Suprapubic skin (tissue), 3 donors: ENCODE data around the gene OTUB2.

ENCODE experiments used
- CTCF ChIP-seq, 2 donors: fragments of 200-600 bp in 1 of 2; fragments of 450-650 bp in 1 of 2; sonication (generic) in 1 of 2; IDR thresholded peaks; one replicate each; pipeline ENCODE4 v1.5.1; 2016 to 2019; ENCODE audit warnings: antibody characterized with exemption in 2 of 2, mild to moderate bottlenecking in 1 of 2, moderate library complexity in 1 of 2
- EP300 ChIP-seq: sonication (generic); formaldehyde crosslinking; IDR thresholded peaks from one replicate; pipeline ENCODE4 v1.6.1; 2017; ENCODE audit warnings: antibody characterized with exemption
- POLR2A ChIP-seq, 2 donors: fragments of 450-650 bp; IDR thresholded peaks; one replicate each; pipeline ENCODE4 v1.6.1; 2017; ENCODE audit warnings: antibody characterized with exemption in 2 of 2, mild to moderate bottlenecking in 2 of 2, moderate library complexity in 2 of 2

GRCh38 chr14:94021416-94022157 lies 4.6 kb upstream of the OTUB2 start:
- TF ChIP-seq CTCF (IDR thresholded peaks at IDR 0.05) (no peak), POLR2A (IDR thresholded peaks at IDR 0.05) (no peak), EP300 (no peak)
